CMK (cell line): ENCODE results near the gene EHF.

ENCODE experiments used
- DNase-seq: peaks from one replicate; pipeline ENCODE4 v3.0.0-alpha.2; 2010; ENCODE audit warnings: low read depth

EHF gene

DNA sequence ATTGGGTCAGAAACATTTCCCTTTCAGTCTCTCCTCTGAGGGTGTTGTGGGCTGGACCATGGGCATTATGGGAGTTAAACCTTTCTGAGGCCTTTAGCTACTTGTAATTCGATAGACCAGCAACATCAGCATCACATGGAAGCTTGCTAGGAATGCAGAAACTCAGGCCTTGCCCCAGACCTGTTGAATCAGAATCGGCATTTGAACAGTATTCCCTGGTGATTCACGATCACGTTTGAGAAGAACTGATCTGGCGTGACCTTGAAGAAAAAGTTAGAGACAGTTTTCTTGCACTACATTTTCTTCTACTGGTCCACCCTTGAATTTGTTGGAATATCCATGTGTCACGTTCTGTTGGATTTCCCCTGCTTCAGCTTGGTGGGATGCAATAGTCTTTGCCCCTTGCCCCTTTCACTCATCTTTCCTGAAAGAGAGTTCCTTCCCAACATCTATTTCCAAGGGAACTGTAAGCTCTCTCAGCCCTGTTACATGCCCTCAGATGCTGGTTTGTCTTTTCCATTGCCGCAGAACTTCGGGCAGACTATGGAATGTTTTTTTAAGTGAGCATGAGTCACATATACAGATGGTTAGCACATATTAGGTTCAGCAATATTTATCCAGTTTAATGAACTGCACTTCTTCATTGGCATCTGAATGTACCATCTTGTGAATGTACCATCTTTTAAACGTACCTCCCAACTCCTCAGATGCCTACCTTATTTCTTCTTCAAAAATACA, 23.9 kb downstream of the EHF start:
- DNase-seq = no peak

DNA sequence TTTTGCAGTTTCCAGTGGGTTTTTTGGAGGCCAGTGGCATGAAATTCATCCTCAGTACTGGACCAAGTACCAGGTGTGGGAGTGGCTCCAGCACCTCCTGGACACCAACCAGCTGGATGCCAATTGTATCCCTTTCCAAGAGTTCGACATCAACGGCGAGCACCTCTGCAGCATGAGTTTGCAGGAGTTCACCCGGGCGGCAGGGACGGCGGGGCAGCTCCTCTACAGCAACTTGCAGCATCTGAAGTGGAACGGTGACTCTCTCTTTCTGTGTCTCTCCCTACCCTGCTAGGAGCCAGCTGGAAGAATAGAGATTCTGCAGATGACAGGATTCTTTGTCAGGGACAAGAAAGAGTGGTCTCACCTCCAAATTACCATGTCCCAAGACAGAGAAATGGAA, 25.5 kb downstream of the EHF start:
- no peak for DNase-seq

DNA sequence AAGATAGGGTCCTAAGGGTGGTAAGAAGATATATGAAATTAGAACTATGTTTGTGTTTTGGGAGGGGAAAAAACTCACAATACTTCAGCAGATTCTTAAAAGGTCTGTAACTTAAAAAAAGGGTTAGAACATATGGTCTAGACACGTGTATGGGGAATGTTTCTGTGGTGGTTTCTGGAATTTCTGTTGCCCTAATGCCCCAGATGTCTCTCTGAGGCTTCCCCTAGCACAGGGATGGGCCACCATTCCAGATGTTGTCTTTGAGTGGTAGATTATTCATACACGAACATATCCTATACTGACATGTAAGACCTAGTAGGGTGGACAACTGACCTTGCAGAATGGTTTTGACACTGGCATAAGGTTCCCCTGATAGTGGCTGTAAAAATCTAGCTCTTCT, 26.2 kb downstream of the EHF start:
- no peak for DNase-seq

DNA sequence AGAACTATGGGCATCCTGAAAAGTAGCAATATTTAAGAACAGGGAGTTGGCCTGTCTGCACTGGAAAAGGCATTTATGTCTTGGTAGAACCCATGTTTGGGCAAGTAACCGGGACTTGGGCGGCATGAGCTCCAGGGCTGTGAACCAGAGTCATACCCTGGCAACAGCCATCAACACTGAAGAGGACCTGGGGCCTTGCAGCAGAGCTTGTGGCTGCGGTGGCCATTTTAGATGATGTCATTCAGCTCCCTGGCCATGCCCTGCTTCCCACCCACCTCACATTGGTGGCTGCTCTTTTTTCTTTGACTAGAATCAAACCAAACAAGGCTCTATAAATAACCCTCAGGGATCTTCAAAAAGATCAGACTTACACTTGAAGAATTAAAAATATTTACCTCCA, 26.6 kb downstream of the EHF start:
- no peak for DNase-seq

DNA sequence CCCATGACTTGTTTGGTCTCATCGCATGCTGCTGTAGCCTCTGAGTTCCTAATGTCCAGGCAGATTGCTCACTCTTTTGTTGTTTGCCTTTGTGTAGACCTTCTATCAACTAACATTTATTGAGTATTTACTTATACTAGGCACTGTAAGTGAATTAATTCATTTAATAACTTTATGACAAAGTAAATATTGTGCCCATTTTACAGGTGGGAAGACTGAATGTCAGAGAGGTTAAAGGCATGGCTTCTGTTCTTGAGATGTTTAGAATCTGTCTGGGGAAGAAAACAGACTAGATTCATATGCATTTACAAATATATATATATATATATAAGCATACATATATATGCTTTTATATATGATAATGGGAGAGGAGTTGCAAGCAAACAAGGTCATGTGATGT, 27.1 kb downstream of the EHF start:
- no peak for DNase-seq

DNA sequence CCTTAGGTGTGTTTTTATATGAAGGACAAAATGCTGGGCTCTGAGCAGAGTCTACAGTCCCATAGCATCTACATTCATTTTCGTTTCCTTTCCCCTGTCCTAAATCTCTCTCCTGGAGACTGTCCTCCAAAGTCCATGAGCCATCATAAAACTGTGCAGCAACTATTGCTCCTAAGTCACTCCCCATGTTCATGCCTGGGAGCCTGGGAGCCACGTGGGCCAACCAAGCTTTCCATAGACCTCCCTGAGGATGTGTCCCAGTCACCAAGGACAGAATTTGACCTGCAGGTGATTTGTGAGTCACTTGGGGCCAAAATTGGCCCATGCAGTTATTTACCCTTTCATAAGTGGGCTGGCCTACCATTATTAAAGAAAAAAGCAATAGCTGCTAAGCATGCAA, 28.7 kb downstream of the EHF start:
- no peak for DNase-seq

DNA sequence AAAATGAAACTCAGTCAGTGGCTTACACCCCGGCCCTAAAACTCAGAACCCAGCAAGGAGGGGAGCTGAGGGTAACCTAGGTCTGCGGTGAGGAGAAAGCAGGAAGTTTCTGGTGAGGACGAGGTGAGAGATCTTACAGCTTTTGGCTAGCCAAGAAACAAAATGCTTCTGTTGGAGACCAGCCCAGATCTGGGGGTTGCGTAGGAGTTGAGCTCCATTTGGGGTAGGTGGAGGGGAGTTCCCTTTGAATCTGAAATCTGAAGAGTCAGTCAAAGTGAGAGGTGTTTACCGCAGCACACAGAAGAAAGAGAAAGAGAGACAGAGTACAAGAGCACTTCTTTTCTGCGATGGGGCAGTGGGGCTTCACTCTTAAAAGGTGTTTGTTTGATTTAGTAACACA, 29.6 kb downstream of the EHF start:
- no peak for DNase-seq

DNA sequence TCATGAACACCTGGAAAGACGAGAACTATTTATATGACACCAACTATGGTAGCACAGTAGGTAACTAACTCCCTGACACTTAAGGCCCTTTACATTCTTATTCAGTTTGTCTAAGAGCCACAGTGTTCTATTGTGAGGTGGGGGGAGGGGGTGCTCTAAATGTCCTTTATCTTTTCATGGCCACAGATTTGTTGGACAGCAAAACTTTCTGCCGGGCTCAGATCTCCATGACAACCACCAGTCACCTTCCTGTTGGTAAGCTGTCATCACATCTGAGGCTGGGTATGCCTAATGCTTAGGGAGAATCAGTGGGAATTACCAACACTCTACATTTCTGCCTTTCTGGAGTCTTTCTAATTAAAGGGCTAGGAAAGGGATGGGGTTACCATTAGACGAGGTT, 30.7 kb downstream of the EHF start:
- no peak for DNase-seq

DNA sequence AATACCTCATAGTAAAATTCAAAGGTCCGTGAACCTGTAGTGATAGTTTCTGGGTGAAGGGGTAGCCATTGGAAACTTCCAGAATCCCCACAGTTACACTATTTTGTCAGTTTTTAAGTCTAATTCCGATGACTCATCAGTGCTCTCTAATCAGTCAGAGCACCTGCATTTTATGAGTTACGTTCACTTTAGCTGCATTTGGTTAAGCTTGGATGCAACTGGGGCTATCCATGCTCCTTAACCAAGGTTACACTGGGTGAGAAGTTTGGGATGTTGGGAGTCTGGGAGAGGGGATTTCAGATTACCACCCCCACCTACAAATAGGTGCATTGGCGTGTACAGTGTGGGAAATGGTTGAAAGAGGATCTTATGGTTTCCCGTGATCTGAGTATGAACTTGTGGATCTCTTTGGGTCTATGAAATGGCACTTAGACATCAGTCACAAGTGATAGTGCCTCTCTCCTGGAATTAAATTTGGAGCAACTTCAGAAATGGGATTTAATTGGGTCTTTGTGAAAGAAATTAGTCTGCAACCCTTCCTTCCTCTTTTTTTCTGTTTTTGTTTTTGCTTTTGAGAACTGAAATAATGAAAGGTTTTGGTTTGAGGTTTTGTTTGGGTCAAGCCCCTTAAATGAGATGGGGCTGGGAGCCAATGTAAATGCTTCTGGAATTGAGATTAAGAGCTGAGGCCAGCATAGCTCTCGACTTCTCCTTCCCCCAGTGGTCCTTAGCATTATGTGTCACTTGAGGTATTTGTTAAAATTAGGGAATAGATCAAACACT, 31.5 kb downstream of the EHF start:
- DNase-seq = no peak

DNA sequence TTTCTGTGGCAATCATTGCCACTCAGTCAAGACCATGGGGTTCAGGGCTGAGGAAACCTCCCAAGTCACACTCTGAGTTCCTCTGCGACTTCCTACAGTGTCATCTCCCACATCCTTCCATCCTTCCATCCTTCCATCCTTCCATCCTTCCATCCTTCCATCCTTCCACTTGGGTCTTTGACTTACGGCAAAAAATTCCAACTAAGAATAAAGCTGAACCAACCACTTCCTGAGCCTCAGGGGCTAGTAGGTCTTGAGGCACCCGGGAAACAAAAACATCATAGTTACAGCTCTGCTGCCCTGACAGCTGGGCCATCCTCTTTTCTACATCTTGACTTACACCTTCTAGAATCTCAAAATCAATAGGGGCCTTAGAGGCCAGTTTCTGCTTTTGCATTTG, 32.1 kb downstream of the EHF start:
- DNase-seq = no peak

DNA sequence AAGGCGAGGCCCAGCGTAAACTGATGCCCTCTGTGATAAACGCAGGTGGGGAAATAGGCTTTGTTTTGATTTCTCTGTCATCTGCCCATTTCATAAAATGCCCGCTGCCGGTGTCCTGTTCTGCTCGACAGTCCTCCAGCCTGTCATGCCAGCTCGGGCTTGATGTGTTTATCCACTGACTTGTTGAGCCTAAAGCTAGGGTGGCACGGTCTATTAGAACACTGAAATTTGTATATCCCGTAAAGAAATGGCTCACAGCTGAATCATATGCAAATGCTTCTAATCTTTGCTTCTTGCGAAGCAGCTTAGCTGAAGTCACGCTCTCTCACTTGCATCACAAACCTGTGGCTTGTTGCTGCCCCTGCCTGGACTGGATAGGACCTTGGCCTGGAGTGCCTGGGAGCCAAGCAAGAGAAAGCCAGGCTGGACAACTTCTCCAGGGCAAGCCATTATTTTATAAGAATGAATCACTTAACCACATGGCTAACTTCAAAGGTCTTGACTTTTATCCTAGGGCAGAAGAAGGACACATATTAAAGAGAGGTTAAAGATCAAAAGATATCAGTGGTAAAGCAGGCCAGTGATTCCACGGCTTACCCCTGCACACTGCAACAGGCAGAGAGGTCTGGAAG, 33.1 kb downstream of the EHF start:
- DNase-seq = no peak

DNA sequence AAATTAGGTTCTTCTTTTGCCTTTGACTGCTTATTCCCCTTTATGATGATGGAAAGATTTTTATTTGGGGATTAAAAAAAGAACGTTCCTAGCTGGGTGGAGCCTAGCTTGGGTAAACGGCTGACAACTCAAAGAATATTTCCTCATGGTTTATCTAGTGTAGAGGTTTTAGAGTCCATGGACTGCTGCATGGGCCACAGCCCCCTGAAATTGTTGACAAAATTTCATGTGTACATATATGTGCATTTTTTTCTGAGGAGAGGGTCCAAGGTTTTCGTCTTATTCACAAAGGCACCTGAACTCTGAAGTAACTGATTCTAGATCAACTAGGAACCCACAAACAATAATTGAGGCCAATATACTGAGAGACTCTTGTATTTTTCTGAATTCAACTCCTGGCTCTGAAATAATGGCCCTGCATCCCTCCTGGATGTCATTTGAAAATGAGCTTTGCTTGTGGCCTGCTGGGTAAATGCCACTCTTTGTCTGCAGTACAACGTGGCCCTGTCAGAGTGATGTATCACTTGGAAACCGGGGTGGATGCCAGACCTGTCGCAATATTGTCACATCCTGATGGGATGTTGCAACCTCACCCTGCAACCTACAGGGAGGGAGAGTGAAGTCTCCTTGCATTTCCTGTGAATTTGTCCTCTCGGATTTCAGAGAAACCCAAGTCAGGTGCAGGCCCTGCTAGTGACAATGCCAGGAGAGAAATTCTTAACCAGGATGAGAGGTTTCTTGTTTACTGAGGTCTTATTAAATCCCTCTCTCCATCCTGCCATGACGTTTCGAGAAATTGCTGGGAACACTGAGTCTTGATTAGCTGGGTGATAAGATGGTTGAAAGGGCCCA, 33.8 kb downstream of the EHF start:
- DNase-seq = no peak

DNA sequence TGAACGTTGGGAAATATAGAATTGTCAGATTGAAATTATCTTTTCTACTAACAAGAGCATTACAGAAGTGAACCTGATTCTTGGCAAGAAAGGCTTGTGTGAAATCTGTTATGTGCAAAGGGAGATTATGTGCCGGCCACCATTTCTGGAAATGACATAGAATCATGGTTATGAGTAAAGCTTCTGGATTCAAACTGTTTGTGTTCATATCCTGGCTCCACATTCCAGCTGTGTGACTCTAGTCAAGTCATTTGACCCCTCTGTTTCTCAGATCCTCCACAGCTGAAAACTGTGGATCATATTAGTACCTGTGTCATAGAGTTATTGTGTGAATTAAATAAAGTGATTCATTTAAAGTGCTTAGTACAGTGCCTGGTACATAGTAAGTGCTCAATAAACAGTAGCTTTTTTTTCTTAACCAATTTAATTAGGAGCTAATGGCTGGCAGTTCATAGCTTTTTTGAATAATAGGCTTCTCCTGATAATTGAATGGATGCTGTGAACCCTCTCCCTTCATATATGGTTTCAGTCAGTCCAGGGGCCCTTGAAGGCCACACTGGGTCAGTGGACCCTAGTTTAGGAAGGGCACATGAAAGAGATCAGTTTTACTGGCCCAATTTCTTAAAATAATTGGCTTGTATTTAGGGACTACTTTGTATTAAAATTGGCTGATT, 34.6 kb downstream of the EHF start:
- no peak for DNase-seq

DNA sequence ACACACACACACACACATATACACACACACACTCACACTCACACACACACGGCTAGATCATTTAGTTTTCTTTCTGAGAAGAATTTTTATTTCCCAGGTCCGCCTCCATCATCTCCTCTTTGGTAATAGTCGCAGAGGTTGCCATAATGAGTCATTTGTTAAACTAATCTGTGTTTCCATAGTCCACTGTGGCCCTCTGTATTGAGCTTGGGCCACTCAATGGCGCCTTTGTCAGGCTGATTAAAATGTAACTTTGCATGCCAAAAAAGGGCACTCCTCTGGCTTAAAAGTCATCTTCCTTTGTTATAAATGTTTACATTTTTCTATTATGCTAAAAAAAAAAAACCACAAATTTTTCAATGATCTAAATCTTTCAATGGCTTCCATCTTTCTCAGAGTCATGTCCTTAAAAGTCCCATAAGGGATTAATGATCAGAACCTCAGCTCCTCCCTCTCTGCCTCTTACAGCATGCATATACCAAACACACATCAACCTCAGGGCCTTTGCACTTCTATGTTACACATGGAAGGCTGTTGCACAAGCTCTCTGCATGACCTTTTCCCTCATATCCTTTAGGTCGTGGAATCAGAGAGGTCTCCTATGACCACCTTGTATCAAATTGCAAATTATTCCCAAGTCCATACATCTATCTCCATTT, 35.3 kb downstream of the EHF start:
- no peak for DNase-seq

DNA sequence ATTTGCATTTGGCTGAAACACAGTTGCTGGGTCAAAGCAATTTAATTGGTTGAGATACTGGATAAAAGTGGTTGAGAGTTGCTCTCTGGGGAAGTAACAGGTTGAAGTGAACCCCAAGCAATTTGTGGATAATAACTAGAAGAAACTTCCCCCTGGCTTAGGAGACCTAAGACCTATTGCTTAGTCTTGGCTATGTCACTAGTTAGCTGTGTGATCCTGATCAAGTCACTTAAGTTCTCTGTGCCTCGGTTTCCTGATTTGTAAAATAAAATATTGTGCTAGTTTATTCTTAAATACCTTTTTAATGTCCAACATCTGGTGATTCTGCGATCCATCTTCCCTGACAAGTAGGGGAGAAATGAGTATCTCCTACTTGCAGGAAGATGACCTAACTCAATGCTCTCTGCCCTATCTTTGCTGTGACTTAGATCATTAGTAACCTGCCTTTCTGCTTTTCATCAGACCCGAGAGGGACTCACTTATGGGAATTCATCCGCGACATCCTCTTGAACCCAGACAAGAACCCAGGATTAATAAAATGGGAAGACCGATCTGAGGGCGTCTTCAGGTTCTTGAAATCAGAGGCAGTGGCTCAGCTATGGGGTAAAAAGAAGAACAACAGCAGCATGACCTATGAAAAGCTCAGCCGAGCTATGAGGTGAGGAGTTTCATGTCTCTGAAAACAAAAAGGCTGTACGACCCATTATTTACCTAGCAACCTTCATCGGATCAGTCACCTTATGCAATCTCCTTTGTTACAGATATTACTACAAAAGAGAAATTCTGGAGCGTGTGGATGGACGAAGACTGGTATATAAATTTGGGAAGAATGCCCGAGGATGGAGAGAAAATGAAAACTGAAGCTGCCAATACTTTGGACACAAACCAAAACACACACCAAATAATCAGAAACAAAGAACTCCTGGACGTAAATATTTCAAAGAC, 37.5 kb downstream of the EHF start:
- DNase-seq = no peak

DNA sequence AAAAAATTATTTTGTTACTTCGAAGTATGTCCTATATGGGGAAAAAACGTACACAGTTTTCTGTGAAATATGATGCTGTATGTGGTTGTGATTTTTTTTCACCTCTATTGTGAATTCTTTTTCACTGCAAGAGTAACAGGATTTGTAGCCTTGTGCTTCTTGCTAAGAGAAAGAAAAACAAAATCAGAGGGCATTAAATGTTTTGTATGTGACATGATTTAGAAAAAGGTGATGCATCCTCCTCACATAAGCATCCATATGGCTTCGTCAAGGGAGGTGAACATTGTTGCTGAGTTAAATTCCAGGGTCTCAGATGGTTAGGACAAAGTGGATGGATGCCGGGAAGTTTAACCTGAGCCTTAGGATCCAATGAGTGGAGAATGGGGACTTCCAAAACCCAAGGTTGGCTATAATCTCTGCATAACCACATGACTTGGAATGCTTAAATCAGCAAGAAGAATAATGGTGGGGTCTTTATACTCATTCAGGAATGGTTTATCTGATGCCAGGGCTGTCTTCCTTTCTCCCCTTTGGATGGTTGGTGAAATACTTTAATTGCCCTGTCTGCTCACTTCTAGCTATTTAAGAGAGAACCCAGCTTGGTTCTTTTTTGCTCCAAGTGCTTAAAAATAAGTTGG, 38.3 kb downstream of the EHF start:
- DNase-seq = no peak

DNA sequence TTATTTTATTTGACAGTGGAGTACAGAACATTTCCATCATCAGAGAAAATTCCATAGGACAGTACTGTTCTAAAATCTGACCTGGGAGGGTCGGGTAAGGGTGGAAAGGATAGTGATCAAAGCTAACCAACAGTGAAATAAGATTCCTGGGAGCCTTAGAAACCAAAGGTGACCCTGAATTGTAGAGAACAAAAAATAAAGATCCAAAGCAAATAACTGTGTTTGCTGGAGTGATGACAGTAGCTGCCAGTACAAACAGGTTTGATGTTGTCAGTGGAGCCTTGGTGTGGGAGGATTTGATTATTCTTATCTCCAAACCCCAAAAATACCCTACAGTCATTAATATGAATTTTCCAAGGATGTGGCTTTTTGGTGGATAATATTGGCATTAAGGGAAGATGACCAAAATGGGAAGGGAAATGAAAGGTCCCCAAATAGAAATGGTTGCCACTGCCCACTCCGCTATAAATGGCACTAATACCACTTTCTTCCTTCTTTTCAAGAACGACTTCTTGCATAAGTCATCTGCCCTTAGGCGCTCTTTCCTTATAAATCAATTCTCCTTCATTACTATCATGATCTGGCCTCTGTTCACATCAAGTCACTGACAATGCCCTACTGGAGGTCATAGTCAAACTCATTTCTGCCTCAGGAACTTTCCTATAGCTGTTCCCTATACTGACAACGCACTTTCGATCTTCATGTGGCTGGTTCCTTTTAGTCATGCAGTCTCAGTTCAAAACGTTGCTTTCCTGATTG, 44.4 kb downstream of the EHF start:
- no peak for DNase-seq

DNA sequence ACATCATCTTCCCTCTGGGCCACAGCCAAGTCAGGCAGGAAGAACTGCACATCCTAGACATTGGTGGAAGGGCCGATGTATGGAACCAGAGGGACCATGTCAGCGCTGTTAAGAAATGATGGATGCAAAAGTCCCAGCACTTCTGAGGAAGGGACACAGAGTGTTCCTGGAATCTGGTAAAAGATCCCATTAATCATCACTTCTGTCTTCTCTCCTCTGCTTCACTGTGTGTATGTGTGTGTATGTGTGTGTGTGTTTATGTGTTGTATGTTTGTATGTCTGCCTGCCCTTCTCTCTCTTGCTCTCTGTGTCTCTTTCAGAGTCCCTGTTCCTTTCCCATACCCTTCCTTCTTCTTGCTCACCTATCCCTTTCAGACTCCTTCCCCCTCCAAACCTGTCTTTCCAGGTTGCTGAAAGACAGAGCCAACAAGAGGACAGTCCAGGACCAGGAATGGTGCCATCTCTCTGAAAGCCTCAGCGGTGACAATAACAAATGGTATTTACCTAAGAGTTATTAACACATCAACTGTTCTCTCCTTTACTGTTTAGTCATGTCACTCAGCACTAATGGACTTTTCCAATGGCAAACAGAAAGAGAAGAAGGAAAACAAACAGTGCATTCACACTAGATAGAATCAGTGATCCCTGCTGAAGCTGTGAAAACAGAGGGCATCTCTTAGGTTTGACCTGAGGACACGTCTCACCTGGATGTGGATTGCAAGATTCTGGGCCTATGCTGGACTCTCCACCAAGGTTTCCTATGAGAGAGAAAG, 47.1 kb downstream of the EHF start:
- no peak for DNase-seq
